Loucy (cell line): ENCODE measurements around the gene PRDM11.

Source experiments
- EZH2phosphoT487 ChIP-seq: fragments of 200-600 bp; IDR thresholded peaks from 2 replicates; pipeline ENCODE4 v1.6.1; 2018; ENCODE audit warnings: antibody characterized with exemption, mild to moderate bottlenecking, moderate library complexity, borderline replicate concordance
- TF ChIP-seq, protein P1 (sequence below): fragments of 200-600 bp; sonication (generic); conservative IDR thresholded peaks from 2 replicates; pipeline ENCODE4 v1.5.1; 2014; ENCODE audit warnings: mild to moderate bottlenecking, antibody characterized with exemption, low read length

DNA sequence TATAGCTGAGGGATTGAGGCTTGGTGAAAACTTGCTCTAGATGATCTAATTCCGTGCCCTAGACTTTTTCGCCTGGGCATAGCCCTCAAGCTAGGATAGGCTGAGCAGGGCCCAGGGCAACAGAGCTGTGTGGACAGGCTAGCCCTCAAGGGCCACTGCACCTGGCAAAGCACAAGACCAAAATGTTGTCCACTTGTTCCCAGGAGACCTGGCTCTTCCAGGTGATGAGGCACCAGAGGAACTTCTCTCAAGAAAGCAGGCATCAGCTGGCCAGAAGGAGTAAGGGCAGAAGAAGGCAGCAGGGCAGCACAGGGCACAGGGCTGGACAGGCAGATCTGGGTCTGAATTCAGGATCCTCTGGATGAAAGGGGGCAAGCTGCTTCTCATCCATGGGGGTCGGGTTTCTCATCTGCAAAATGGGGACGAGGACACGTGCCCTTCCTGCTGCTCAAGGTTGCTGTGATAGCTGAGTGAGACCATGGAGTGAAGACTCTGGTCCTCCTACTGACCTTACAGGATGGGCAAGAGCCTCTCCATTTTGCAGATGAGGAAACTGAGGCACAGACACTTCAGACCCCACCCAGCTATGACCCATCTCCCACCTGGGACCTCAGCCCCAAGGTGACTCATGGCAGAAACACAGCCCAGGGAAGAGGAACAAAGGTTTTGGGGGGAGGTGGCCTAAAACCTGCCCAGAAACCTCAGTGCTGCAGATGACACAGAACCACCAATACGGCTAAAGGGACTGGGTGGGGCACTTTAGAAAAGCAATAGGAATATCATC is 42.2 kb upstream of the PRDM11 start:
- TF ChIP-seq, protein P1, sequence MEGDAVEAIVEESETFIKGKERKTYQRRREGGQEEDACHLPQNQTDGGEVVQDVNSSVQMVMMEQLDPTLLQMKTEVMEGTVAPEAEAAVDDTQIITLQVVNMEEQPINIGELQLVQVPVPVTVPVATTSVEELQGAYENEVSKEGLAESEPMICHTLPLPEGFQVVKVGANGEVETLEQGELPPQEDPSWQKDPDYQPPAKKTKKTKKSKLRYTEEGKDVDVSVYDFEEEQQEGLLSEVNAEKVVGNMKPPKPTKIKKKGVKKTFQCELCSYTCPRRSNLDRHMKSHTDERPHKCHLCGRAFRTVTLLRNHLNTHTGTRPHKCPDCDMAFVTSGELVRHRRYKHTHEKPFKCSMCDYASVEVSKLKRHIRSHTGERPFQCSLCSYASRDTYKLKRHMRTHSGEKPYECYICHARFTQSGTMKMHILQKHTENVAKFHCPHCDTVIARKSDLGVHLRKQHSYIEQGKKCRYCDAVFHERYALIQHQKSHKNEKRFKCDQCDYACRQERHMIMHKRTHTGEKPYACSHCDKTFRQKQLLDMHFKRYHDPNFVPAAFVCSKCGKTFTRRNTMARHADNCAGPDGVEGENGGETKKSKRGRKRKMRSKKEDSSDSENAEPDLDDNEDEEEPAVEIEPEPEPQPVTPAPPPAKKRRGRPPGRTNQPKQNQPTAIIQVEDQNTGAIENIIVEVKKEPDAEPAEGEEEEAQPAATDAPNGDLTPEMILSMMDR, result no peak
- TF ChIP-seq EZH2phosphoT487, result no peak
